ENCODE data around the gene NCMAP.

- TF ChIP-seq POLR2A (IDR thresholded peaks at IDR 0.05; ENCODE audit: low read depth, low read length): no peak
- TF ChIP-seq POLR2AphosphoS5 (IDR thresholded peaks at IDR 0.05; ENCODE audit: low read depth, low read length): no peak
- no peak for TF ChIP-seq TAF1 (IDR thresholded peaks at IDR 0.05; ENCODE audit: borderline replicate concordance, low read depth, low read length)
Observed at GRCh38 chr1:24558455-24558854, 2.6 kb downstream of the NCMAP start.
